GM12891 (cell line): ENCODE data around the gene GRAMD2B.
"Not testable (repeated sequence)": the region's sequence is repeated elsewhere in the genome, so short reads cannot be mapped to it uniquely, and the experiment has no call there.

Experiments
- POLR2A ChIP-seq: IDR thresholded peaks from 2 replicates; pipeline ENCODE4 v1.6.1; 2011; ENCODE audit warnings: low read depth, low read length, control low read depth
- POLR2AphosphoS5 ChIP-seq: IDR thresholded peaks from 2 replicates; pipeline ENCODE4 v1.6.1; 2011; ENCODE audit warnings: low read depth, low read length, control low read depth
- POU2F2 ChIP-seq: IDR thresholded peaks from 2 replicates; pipeline ENCODE4 v1.6.1; 2011; ENCODE audit warnings: low read depth, mild to moderate bottlenecking, control low read depth, low read length, moderate library complexity
- SPI1 ChIP-seq: IDR thresholded peaks from 2 replicates; pipeline ENCODE4 v1.6.1; 2011; ENCODE audit warnings: low read depth, low read length, control low read depth
- TAF1 ChIP-seq: IDR thresholded peaks from 2 replicates; pipeline ENCODE4 v1.6.1; 2011; ENCODE audit warnings: low read depth, low read length, control low read depth

DNA sequence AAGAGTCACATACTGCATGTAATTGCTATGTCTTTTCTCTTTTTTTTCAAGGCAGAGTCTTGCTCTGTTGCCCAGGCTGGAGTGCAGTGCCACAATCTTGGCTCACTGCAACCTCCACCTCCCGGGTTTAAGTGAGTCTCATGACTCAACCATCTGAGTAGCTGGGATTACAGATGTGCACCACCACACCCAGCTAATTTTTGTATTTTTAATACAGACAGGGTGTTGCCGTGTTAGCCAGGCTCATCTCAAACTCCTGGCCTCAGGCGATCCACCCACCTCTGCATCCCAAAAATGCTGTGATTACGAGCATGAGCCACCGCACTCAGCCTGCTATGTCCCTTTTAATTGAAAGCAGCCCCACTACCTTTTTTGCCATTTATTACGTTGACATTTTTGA lies 47.3 kb downstream of the GRAMD2B start:
- not testable (repeated sequence) for TF ChIP-seq POLR2AphosphoS5, POLR2A, TAF1, SPI1, POU2F2
